Lung (tissue), 16 donors: ENCODE results near the gene MNX1. TPM values are rescaled to one million over a fixed set of nuclear protein-coding genes. Genes with fewer than 3 reads are reported as not detected.

Source experiments
- ATAC-seq: fragments of 200-7000 bp; cut with Tn5 transposase; one replicate; pipeline ENCODE4 v1.9.1; 2020; ENCODE audit warnings: moderate number of reproducible peaks; ENCODE audit not compliant: insufficient read depth, low FRiP score
- DNase-seq, 3 donors: peaks; one replicate each; pipeline ENCODE4 v3.0.0-alpha.2; 2013 to 2017
- H3K27ac ChIP-seq, 2 donors: one replicate each; pipeline ENCODE4 v1.5.1; 2013; ENCODE audit warnings: mild to moderate bottlenecking in 2 of 2, moderate library complexity in 2 of 2, control low read depth in 1 of 2, inconsistent platforms in 1 of 2, low read depth in 1 of 2, low read length in 1 of 2
- H3K27me3 ChIP-seq, 3 donors: one replicate each; pipeline ENCODE4 v1.5.1; 2013; ENCODE audit warnings: low read length in 2 of 3; ENCODE audit not compliant: control insufficient read depth in 3 of 3, insufficient read depth in 3 of 3
- H3K36me3 ChIP-seq, 4 donors: one replicate each; pipeline ENCODE4 v1.5.1; 2013; ENCODE audit warnings: low read length in 4 of 4, mild to moderate bottlenecking in 1 of 4, moderate library complexity in 1 of 4; ENCODE audit not compliant: control insufficient read depth in 4 of 4, insufficient read depth in 4 of 4
- H3K4me1 ChIP-seq, 5 donors: one replicate each; pipeline ENCODE4 v1.5.1; 2013; ENCODE audit warnings: low read length in 5 of 5, mild to moderate bottlenecking in 2 of 5, moderate library complexity in 1 of 5; ENCODE audit not compliant: control insufficient read depth in 5 of 5, insufficient read depth in 5 of 5
- H3K4me3 ChIP-seq: one replicate; pipeline ENCODE4 v1.5.1; 2013; ENCODE audit warnings: mild to moderate bottlenecking, control low read depth, moderate library complexity
- H3K9ac ChIP-seq, 2 donors: one replicate each; pipeline ENCODE4 v1.5.1; 2013; ENCODE audit warnings: low read length in 2 of 2, control low read depth in 1 of 2; ENCODE audit not compliant: insufficient read depth in 1 of 2
- H3K9me3 ChIP-seq, 4 donors: one replicate each; pipeline ENCODE4 v1.5.1; 2013; ENCODE audit warnings: low read length in 3 of 4, mild to moderate bottlenecking in 1 of 4, moderate library complexity in 1 of 4; ENCODE audit not compliant: control insufficient read depth in 4 of 4, insufficient read depth in 3 of 4
- WGBS, 2 donors: extraction: QIAGEN DNeasy Blood & Tissue Kit; methylation state at CpG; one replicate each; pipeline ENCODE4 v1.1.7; 2013; 5-methylcytosine and 5-hydroxymethylcytosine counted together
- long read RNA-seq, 5 donors: transcript quantifications; one replicate each; lab custom pipeline, GENCODE V29; 2026
- polyA plus RNA-seq, 2 donors: library from polyadenylated mRNA; stranded (reverse); fragments of 200-250 nt; gene quantifications; one replicate each; pipeline ENCODE4 v1.2.1, GENCODE V29; 2013
- total RNA-seq, 2 donors: library from RNA; depleted of rRNA in 1 of 2; stranded (reverse); fragments of >200 nt in 1 of 2; gene quantifications; one replicate each; pipeline ENCODE4 v1.2.1, GENCODE V29; 2014 to 2021
- TF ChIP-seq, protein P1 (sequence below): IDR thresholded peaks from 2 replicates; pipeline ENCODE4 v1.5.1; 2012; ENCODE audit warnings: mild to moderate bottlenecking; ENCODE audit errors: control extremely low read depth, extremely low read depth
- donor health status: control.
- donor health status: control.
- donor health status: Bipolar disorder and iron deficiency.
- donor health status: healthy.
- donor health status: DM: yes; HTN: yes; CAD: no.

MNX1 gene
- total RNA-seq (1 to 10 TPM in 1 of 2 donors, not detected in 1; 1.4 TPM), polyA plus RNA-seq (under 1 TPM in 1 of 2 donors, not detected in 1; 0.10 TPM)
- long read RNA-seq, donor 1, partial matches to known transcripts: 0 of 3 reads
- long read RNA-seq, donor 1, other reads (novel, unspliced or antisense): 0 of 3 reads
- long read RNA-seq, donor 2: 0 reads
- long read RNA-seq, donor 3: 0 reads
- long read RNA-seq, donor 4: 0 reads
- long read RNA-seq, donor 5, partial matches to known transcripts: 0 of 3 reads
- long read RNA-seq, donor 5, other reads (novel, unspliced or antisense): 0 of 3 reads

- no peaks in the 10 kb centered on the region for H3K36me3 ChIP-seq
- DNase-seq: peak in 2 of 3 donors; percentile 61 to 62
- TF ChIP-seq, protein P1, sequence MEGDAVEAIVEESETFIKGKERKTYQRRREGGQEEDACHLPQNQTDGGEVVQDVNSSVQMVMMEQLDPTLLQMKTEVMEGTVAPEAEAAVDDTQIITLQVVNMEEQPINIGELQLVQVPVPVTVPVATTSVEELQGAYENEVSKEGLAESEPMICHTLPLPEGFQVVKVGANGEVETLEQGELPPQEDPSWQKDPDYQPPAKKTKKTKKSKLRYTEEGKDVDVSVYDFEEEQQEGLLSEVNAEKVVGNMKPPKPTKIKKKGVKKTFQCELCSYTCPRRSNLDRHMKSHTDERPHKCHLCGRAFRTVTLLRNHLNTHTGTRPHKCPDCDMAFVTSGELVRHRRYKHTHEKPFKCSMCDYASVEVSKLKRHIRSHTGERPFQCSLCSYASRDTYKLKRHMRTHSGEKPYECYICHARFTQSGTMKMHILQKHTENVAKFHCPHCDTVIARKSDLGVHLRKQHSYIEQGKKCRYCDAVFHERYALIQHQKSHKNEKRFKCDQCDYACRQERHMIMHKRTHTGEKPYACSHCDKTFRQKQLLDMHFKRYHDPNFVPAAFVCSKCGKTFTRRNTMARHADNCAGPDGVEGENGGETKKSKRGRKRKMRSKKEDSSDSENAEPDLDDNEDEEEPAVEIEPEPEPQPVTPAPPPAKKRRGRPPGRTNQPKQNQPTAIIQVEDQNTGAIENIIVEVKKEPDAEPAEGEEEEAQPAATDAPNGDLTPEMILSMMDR: no peak
- ATAC-seq: peak; percentile 92
- H3K4me3 ChIP-seq: peak within 1 kb of the TSS; percentile 51
- whole genome bisulfite sequencing, 2 donors: 1 to 2% methylated on average over 67 to 87 of the region's 87 CpGs
- peaks cover 27 to 78% (median 74%) of the 10 kb centered on the region in 3 donors for H3K27me3 ChIP-seq
- peaks cover 0 to 5% (median 0%) of the 10 kb centered on the region in 4 donors for H3K9me3 ChIP-seq
- peaks cover 0 to 21% (median 11%) of the 10 kb centered on the region in 5 donors for H3K4me1 ChIP-seq
- H3K27ac ChIP-seq: no peak within 1 kb of the TSS
- no peak within 1 kb of the TSS for H3K9ac ChIP-seq
These were observed at the start of gene MNX1 for GRCh38 chr7:157010588-157011332. TSS of gene MNX1 (minus strand) at chr7:157010663. CDS start at chr7:157010350, 313 bp downstream.

DNA sequence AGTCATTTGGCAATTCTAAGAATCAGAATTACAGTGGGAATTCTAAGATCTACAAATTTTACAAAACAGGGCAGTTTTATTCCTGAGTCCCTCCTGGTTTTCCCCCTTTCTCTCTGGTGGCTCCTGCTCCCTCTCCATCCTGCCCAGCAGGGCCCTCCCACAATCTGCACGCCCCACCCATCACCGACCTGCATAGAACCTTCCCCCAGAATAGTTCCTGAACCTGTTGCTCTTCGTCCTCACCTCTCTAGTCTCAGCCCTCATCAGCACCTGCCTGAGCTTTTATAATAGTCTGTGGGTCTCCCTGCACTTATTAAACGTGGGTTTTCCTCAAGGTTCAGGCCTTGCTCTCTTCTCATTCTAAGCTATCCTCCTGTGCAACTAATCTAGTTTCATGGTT is 49.1 kb upstream of the MNX1 start:
- WGBS, 2 donors: 54 to 55% methylated on average over 4 of the region's 4 CpGs
- no peak for ATAC-seq

DNA sequence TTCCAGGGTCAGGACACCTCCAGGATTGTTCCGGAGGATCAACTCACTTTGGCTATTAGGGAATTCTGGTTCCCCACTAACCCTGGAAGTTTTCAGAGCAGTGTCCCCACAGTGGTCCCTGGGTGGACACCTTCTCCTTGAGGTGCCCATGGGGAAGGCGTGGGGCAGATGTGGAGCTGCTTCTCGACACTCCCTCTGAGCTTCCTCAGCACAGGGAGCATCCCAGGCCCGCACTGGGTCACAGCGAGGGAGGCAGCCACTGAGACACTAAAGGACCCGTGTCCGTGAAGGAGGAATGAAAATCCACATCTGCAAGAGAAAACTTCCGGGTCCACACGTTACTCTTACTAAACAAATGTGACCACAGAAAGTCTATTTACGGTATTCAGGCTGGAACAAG is 48.2 kb upstream of the MNX1 start:
- ATAC-seq: no peak

More for the DNA sequence above, 49.1 kb upstream of the MNX1 start:
- H3K4me1 ChIP-seq: no peaks in the 10 kb centered on the region
- H3K27ac ChIP-seq: no peak overlapping the region
- TF ChIP-seq, protein P1: no peak
- DNase-seq: no peak
- peaks cover 0 to 3% (median 2%) of the 10 kb centered on the region in 3 donors for H3K27me3 ChIP-seq
- H3K4me3 ChIP-seq: no peak overlapping the region
- no peak overlapping the region for H3K9ac ChIP-seq
- peaks cover 0 to 16% (median 4%) of the 10 kb centered on the region in 4 donors for H3K9me3 ChIP-seq
- H3K36me3 ChIP-seq: no peaks in the 10 kb centered on the region

More for the DNA sequence above, 48.2 kb upstream of the MNX1 start:
- no peak for DNase-seq
- H3K9me3 ChIP-seq: peaks cover 0 to 16% (median 4%) of the 10 kb centered on the region in 4 donors
- H3K9ac ChIP-seq: no peak overlapping the region
- peaks cover 0 to 3% (median 2%) of the 10 kb centered on the region in 3 donors for H3K27me3 ChIP-seq
- TF ChIP-seq, protein P1: no peak
- 68 to 78% methylated on average over 10 of the region's 10 CpGs for WGBS, 2 donors
- no peak overlapping the region for H3K4me3 ChIP-seq
- no peaks in the 10 kb centered on the region for H3K4me1 ChIP-seq
- no peaks in the 10 kb centered on the region for H3K36me3 ChIP-seq
- H3K27ac ChIP-seq: no peak overlapping the region
